NCI-H1048 (cell line): ENCODE data around the gene P2RY12.

ENCODE experiments used
- DNase-seq: peaks from one replicate; lab custom pipeline; 2025; lab: John Stamatoyannopoulos, UW

P2RY12 gene

GRCh38 chr3:151307131-151307530, 77.4 kb downstream of the P2RY12 start:
- DNase-seq: no peak

- DNase-seq: no peak
These were observed 78.3 kb downstream of the P2RY12 start for GRCh38 chr3:151306168-151306810.

- no peak for DNase-seq
These were observed 78.8 kb downstream of the P2RY12 start for GRCh38 chr3:151305775-151306151.

GRCh38 chr3:151305060-151305774, 79.3 kb downstream of the P2RY12 start:
- no peak for DNase-seq

GRCh38 chr3:151303751-151304150, 80.8 kb downstream of the P2RY12 start:
- no peak for DNase-seq

GRCh38 chr3:151301787-151302186, 82.8 kb downstream of the P2RY12 start:
- DNase-seq: no peak

GRCh38 chr3:151300539-151300938, 84.0 kb downstream of the P2RY12 start:
- no peak for DNase-seq

GRCh38 chr3:151299006-151299405, 85.5 kb downstream of the P2RY12 start:
- no peak for DNase-seq

- DNase-seq: no peak
These were observed 87.1 kb downstream of the P2RY12 start for GRCh38 chr3:151297429-151297828.

GRCh38 chr3:151296226-151296625, 88.3 kb downstream of the P2RY12 start:
- DNase-seq: no peak

- DNase-seq: no peak
These were observed 91.4 kb downstream of the P2RY12 start for GRCh38 chr3:151293127-151293526.

- DNase-seq: no peak
These were observed 93.9 kb downstream of the P2RY12 start for GRCh38 chr3:151290673-151291072.

- DNase-seq: no peak
These were observed 95.1 kb downstream of the P2RY12 start for GRCh38 chr3:151289445-151289844.
